Hematopoietic multipotent progenitor cell treated with erythropoietin and hydrocortisone succinate and interleukin-3 and kit ligand, for 4 days (in vitro differentiated cells): ENCODE results near the gene MEF2C.
A peak's percentile ranks its signal among the peaks of the same experiment; 100 is the strongest.

Source experiments
- DNase-seq: peaks from one replicate; pipeline ENCODE4 v3.0.0-alpha.2; 2015

The MEF2C gene

GRCh38 chr5:88685591-88686541 lies 197.1 kb downstream of the MEF2C start:
- DNase-seq = no peak

GRCh38 chr5:88683506-88684135 lies 199.4 kb downstream of the MEF2C start:
- peak; percentile 63 for DNase-seq

DNA sequence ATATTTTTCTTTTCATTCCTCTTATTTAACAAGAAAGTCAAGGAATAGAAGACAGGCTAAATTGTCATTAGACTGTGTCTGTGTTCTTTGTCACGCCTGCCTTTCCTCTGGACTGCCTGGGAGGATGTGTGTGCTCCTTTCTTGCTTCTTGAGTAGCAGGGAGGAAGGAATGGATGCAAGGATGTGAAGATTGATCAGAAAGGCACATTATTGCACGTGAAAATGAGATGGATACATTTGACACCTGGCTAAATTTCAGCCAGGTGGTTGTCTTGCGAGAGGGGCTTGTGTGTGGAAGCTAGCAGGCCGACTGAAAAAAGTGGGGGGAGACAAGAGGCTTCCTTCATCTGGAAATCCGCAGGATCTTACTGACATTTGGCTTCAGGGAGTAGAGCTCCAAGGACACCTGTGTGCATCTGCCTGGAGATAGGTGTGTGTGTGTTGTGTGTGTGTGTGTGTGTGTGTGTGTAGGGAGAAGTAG lies 200.1 kb downstream of the MEF2C start:
- DNase-seq = no peak

- no peak for DNase-seq
These were observed 200.9 kb downstream of the MEF2C start for GRCh38 chr5:88682131-88682530.

GRCh38 chr5:88681211-88681803 lies 201.7 kb downstream of the MEF2C start:
- DNase-seq = no peak

DNA sequence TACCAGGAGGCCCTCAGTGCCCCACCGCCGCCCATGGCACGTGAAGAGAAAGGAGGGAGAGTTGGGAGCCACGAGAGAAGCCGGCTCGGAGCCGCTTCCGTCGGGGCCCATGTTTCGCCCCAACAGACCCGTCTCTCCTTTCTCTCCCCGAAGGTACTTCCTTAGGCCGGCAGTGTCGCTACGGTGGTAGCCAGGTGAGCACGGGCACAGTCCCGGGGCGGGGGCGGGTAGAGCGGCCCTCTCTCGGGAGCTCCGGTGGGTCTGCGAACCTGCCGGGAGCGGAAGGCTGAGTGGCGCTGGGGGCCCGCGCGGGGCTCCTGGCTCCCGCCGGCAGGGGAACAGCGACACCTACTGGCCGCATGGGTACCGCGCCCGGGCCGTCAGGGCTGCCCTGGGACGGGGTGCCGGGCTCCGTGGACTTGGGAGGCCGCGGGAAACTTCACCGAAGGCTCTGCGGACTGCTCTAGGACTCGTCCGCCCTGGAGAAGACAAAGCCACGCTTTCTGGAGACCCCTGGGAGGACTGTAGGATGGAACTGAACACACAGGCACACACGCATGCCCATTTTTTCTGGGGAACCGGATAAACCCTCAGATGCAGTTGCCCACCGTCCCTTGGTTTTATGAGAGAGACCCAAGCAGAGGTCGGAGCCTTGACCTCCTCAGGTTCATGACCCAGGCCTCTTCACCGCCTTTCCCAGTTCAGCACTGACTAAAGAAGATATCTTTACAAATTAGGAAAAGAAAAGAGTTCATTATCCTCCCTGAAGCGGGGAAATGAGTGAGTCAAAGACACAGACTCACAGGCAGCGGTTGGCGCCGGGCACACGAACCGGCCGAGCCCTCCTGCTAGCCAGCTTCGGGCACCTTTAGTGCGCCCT lies 202.5 kb downstream of the MEF2C start:
- DNase-seq = peak; percentile 78

DNA sequence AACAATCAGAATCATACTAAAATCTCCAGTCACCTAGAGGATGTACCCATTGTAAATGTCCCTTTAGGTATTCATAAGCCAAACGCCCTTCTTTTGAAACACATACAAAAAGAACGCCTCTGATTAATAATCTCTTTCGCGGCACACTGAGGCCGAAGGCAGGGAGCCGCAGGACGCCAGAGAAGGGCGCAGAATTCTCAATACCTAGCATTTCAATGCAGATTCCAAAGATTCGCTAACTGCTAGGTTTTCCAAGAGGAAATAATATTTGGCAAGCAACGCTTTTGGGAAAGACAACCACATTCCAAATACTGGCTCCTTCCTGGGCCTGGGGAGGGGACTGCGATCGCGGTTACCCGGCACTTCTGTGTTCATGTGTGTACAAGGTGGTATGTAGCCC lies 203.3 kb downstream of the MEF2C start:
- no peak for DNase-seq

GRCh38 chr5:88678770-88679381 lies 204.1 kb downstream of the MEF2C start:
- DNase-seq = no peak

DNA sequence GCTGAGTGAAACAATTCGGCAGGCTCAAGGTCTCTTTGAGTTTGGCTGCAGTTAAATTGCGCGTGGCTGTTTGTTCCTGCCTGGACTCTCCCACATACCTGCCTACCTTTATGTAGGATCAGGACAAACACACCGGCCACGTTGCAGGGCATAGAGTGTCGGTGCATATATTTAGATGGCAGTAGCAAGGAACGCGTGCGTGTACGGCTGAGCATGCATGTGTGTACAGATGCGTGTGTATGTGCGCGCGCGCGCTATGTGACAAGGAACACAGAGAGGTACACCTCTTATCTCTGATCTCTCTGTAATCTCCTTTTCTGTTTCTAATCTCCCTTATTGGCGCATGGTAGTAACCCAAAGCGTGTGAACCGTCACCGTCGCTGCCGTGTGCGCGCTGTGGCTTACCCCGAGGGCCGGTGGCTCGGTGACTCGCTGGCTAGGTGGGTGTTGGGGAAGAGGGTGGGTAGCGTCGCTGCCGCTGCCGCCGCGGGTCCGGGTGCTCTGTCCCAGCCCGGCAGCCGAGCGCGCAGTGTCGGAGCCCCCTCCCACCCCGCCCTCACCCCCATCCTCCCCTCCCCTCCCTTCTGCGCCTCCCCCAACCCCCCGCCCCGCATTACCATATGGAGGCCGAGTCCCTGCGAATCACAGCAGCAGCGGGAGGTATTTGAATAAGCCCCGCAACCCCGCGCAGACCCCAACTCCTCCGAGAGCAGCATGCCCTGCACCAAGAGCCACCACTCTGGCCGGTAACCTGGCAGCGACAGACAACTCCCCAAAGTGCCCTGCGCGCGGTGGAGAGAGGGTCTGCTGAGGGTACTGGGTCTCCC lies 204.8 kb downstream of the MEF2C start:
- no peak for DNase-seq

DNA sequence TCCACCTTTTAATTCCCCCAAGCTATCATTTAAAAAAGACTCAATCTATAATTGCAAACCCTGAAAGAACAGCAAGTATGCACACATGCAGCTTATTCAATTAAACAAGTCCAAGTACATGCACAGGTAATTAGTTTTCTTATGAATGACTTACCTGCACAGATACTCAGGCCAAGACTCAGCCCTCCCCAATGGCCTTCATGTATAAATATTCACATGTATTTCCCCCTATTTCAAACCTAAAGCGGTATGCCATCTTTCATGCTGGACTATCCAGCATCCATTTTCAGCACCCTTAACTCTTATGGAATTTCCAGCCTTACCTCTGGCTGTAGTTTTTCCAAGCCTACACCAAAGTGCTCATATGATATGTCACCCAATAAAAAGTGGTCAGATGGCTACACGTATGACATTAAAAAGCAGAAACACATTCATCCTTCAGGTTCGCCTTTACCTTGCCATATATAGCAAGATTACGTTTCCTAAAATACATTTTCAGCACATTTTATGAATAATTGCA lies 205.5 kb downstream of the MEF2C start:
- no peak for DNase-seq

GRCh38 chr5:88676637-88677375 lies 206.2 kb downstream of the MEF2C start:
- no peak for DNase-seq

- DNase-seq = peak; percentile 70
These were observed 207.0 kb downstream of the MEF2C start for GRCh38 chr5:88675708-88676636.

DNA sequence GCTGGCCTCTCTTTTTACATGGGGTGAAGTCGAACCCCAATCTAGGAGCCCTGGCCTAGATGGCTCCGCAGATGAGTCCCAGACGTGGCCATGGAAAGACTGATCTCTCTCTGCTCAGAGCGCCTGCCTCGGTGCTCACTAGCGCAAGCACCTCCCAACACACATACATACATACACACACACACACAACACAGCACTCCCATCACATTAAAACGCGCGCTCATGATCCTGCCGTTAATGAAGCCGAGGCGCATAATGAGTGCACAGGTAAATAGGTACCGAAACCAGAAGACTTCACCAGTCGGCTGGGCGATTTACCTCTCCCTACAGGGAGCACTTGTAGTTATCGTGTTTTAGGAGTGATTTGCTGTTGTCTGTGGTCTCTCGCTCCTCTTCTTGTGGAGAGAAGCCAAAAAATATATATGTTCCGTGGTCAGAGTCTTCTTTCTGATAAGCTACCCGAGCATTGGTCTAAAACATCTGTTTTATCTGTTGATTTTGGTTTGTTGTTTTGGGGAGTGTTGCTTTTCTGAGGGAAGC lies 207.7 kb downstream of the MEF2C start:
- DNase-seq = peak; percentile 54

- DNase-seq = peak; percentile 64
These were observed 208.4 kb downstream of the MEF2C start for GRCh38 chr5:88674356-88675167.

DNA sequence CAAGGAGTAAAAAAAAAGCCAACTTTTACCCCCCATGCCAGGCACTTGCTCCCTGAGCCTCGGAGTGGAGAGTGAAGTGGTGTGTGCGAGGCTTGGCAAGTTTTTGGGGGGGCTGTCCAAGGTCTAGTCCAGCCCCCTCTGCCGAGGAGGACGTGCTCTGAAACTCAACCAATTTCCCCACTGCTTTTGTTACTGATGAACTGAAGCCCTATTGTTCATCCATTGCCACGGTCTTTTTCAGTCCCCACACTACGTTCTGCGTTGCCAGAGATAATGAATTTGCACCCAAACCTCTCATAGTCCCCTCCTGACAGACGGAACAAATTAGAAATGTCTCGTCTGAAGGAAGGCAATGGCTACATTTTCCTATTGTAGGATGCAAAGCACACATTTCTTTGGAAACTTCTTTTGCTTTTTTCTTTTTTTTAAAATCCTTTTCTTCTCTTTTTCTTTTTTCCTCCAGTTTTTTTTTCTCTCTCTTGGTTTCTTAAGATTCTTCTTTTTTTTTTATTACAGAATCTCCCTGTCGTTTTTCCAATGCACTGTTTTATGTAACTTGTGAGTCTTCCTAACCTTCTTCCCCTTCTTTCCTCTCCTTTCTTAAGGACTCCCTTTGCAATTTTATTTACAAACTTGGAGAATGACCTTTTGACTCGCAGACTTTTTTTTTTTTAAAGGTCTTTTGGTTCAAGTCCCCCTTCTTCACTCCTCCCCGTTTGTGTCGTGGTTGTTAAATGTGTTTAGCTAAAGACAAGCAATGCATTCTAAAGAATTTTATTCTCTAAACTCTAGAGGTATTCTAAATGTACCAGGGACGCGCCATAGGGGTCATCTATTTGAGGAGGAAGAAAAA lies 209.5 kb downstream of the MEF2C start:
- no peak for DNase-seq

GRCh38 chr5:88672644-88673252 lies 210.2 kb downstream of the MEF2C start:
- no peak for DNase-seq
